GM18526 (cell line): Measurements from ENCODE around the gene ZSWIM4.
A peak's percentile ranks its signal among the peaks of the same experiment; 100 is the strongest.

Experiments
- POLR2A ChIP-seq: IDR thresholded peaks from 3 replicates; pipeline ENCODE4 v1.6.1; 2011; ENCODE audit not compliant: insufficient read length; ENCODE audit errors: extremely low read depth

The ZSWIM4 gene

DNA sequence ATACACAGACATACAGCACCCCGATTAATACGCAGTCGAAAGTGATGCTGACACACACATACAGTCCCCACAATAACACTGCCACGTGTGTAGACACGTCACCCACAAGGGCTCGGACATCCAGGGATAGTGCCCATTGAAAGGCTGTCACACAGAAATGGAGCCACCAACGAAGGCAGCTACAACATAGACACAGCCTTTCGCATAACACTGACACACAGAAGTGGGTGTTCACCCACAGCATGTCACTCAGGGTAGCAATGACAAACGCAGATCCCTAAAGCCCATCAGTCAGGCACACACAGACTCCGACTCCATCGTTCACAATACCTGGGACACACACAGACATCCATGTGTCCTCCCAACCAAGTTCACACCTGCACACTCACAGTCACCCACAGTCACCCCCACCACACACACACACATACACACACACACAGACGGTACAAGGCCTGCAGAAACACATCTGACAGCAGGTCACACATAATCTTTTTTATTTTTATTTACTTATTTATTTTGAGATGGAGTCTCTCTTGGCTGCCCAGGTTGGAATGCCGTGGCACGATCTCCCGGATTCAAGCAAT, 71.3 kb downstream of the ZSWIM4 start:
- no peak for TF ChIP-seq POLR2A

- TF ChIP-seq POLR2A, result no peak
Measured at GRCh38 chr19:13868663-13869062, 73.4 kb downstream of the ZSWIM4 start.

DNA sequence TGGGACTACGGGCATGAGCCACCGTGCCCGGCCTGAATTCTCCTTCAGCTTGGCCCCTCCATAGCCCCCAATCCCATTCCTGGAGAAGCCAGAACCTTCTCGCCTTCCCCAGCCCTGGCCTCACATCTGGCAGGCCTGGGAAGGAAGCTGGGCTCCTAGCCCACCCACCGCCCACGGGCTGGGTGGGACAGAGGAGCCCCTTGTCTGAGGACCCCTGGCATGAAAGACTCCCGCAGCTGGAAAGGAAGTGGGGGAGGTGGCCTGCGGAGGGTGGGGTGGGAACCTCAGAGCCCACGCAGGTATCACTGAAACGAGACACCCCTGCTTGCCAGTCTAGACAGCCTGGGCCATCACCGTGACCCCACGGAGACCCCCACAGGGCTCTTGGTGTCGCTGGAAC, 74.0 kb downstream of the ZSWIM4 start:
- no peak for TF ChIP-seq POLR2A

DNA sequence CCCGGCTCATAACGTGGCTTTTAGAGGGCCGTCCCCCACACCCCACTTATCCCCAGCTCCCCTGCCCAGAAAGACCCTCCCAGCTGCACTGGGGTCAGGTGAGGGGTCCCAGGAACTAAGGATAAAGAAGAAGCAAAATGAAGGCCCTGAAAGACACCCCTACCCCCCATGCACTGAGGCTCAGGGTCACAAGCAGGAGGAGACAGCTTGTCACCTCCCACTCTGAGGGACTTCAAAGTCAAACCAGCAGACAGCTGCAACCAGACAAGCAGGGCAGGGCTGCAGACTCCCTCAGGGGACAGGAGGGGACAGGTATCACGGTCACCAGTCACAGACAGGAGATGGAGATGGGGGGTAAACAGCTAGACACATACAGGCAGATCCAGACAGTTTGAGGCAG, 75.6 kb downstream of the ZSWIM4 start:
- no peak for TF ChIP-seq POLR2A

DNA sequence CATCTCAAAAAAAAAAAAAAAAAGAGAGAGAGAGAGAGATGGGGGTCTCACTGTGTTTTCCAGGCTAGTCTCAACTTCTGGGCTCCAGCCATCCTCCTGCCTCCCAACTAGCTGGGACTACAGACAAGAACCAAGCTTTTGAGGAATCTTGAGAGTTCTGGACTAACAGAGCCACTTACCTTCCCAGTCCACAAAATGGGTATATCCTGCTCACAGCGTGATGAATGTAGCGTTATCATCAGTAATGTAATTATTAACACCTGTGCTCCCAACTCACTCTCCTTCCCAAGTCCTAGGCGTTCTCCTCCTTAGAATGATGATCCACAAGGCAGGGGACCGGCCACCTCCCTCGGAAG, 77.1 kb downstream of the ZSWIM4 start:
- no peak for TF ChIP-seq POLR2A

DNA sequence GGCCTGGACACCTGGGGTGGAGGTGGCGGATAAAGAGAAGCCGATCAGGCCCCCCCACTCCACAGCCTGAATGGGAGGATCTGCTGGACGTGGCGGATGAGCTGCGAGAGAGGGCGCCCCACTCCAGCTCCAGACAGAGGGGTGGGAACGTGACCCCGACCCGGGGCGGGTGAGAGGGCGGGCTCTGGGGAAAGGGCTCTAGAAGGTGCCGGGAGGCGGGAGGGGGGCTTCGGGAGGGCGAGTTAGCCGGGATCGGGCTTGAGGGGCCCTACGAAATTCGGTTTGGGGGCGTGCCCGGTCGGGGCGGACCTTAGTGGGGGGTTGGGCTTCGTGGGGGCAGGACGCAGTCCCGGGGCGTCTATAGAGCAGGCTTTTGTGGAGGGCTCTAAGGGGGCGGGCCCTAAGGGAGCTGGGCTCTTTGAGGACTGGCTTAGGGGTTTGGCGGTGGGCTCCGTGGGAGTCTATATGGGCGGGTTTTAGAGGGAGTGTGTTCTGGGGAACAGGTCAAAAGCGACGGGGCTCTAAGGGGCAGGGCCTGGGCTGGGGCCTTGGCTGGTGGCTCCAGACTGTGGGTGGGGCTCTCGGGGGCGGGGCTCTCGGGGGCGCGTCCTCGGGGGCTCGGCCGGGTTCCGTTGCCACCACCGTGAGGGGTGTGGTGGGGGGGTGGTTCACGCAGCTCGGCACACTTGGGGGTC, 77.6 kb downstream of the ZSWIM4 start:
- no peak for TF ChIP-seq POLR2A

DNA sequence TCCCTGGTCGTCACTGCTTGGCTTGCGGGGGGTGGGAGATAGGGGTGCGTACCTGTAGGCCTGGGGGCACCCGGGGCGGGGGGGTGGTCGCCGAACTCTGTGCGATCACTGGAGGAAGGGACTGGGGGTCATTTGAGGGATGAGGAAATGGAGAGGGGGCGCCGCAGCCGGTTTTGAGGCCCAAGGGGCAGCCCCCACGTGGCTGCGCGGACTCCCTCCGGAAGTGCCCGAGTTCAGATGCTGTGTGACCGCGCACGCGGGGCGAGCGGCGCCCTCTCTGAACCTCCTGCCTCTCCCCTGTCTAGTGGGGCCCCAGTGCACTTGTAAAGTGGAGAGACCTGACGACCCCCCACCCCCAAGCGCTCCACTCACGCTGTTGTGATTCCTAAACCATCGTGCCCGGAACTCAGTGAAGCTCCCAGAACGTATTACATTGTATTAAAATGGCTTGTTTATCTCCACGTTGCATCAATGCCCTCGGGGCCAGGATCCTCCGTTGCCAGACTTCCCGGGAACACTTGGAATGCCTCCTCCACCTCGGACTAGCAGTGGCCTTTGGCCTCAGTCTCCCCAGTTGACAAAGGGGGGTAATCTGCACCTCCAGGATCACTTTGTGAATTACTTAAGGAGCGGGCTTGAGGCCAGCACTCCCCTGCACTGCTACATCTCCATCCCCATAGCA, 78.7 kb downstream of the ZSWIM4 start:
- no peak for TF ChIP-seq POLR2A

DNA sequence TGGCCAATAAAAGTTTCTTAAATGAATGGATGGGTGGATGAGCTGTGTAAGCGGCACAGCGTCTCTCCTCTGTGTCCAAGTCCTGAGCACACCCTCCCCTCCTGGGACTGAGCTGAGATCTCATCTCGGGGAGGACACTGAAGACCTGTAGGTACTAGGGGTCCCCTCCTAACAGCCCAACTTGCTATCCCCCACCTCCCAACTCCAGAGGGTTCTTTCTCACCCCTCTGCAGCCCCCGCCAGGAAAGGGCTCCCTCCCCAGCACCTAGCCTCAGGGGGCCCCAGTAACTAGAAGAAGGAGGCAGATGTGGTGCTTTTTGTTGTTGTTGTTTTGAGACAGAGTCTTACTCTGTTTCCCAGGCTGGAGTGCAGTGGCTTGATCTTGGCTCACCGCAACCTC, 80.6 kb downstream of the ZSWIM4 start:
- TF ChIP-seq POLR2A, result no peak

DNA sequence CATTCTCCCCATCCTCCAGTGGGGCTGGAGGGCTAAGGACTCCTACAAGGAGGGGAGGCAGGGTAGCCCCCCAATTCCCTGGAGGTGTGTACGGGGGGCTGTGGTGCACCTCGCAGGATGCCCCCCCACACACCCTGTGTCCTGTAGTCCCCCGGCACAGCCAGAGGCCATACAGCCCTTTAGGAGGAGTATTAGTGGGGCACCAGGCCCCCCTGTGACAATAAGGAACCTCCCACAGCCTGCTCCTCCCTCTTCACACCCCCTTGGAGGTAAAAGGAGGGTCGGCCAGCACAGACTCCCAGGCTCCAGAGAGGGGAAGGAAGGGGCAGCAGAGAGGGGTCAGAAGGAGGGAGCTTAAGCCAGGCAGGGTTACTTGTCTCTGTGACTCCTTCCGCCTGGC, 81.6 kb downstream of the ZSWIM4 start, which contains the start of gene NANOS3:
Gene NANOS3 (plus strand): TSS at position 301 of the 400 bp plus-strand sequence. CDS start 115 bp downstream, outside the sequence.
- TF ChIP-seq POLR2A, result no peak

GRCh38 chr19:13877303-13877702, 82.1 kb downstream of the ZSWIM4 start:
- no peak for TF ChIP-seq POLR2A

DNA sequence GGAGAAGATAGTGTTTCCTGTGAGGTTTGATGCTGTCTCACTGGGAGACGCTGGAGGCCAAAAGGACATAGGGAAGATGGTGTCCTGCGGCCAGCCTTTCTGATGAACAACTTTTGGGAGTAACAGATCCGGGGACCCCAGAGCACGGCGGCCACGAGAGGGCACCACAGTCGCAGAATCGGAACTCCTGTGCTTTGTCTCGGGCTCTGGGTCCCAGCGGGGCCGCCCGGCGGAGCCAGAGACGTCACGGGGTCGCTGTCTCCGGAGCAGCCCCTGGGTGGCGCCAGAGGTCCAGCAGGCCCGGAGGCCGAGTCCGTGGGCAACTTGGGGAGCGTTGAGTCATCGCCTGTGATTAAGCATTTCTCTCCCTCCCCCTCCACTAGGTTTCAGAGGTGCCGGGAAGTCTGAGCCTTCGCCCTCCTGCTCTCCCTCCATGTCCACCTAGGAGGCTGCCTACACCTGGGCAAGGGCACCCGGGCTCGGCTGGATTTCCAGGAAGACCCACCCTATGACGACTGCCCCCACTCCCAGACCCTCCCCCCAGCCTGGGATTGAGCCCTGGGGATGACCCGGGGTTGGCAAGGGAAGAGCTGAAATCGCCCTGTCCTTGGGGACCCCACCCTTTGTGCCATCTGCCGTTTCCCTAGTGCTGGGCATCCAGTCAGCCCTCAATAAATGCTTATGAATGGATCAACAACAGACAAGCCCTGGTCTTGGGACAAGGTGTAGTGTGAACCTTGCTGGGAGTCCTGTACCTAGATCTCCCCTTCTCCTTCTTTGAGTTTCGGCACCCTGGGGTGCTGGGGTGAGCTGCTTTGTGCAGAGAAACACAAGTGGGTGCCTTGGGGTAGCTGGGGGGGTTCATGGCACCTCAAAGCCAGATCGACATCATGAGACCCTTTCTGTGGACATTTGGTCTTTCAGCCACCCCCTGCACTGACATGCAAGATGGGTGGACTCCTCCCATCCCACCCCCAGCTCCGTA, 85.1 kb downstream of the ZSWIM4 start:
- peak; percentile 24 for TF ChIP-seq POLR2A

- TF ChIP-seq POLR2A, result no peak
Measured at GRCh38 chr19:13881251-13881691, 86.0 kb downstream of the ZSWIM4 start.
